Measurements from ENCODE around the gene ANO2. TPM values are rescaled to one million over a fixed set of nuclear protein-coding genes. Genes with fewer than 3 reads are reported as not detected.
A peak's percentile ranks its signal among the peaks of the same experiment; 100 is the strongest.

The ANO2 gene
- total and polyA plus RNA-seq, 2 experiments from 2014 or later = 2.3 to 4.6 TPM

GRCh38 chr12:5573390-5573789 lies 371.7 kb downstream of the ANO2 start:
- H3K4me3 Mint-ChIP-seq = no peak overlapping the region

More at GRCh38 chr12:5573390-5573789, 371.7 kb downstream of the ANO2 start:
- Mint-ChIP-seq H3K27ac (no peak overlapping the region), H3K4me1 (peaks cover 4% of the 10 kb centered on the region; the same call in 1 of the 3 replicates), H3K36me3 (ENCODE audit: low read depth) (no peaks in the 10 kb centered on the region), H3K9me3 (no peaks in the 10 kb centered on the region), H3K27me3 (ENCODE audit: insufficient read depth, low read depth, poor library complexity) (peaks cover 4% of the 10 kb centered on the region)
- Histone ChIP-seq H3K4me2 (no peak overlapping the region), H3K27me3 (ENCODE audit: insufficient read depth) (no peaks in the 10 kb centered on the region), H3K4me3 (no peak overlapping the region), H4K20me1 (replicated peaks; ENCODE audit: insufficient read depth) (no peaks in the 10 kb centered on the region), H2AFZ (no peak overlapping the region), H3F3A (replicated peaks; ENCODE audit: low read depth) (no peaks in the 10 kb centered on the region), H3K36me3 (ENCODE audit: insufficient read depth) (no peaks in the 10 kb centered on the region), H3K9me2 (ENCODE audit: insufficient read depth) (peaks cover 10% of the 10 kb centered on the region; the same call in 1 of the 2 replicates), H3K4me1 (ENCODE audit: insufficient read depth) (no peaks in the 10 kb centered on the region), H3K79me2 (replicated peaks; ENCODE audit: insufficient read depth) (no peaks in the 10 kb centered on the region), H3K27ac (ENCODE audit: low read depth) (no peak overlapping the region)
- TF ChIP-seq REST (IDR thresholded peaks at IDR 0.05; ENCODE audit: unreplicated experiment) (peak; percentile 31), EZH2phosphoT487 (IDR thresholded peaks at IDR 0.05; ENCODE audit: unreplicated experiment) (no peak), CREB1 (CRISPR knock-in tag; IDR thresholded peaks at IDR 0.05; ENCODE audit: low read depth) (no peak), ZNF462 (CRISPR knock-in tag; IDR thresholded peaks at IDR 0.05) (no peak), ETS1 (IDR thresholded peaks at IDR 0.05) (no peak), STAT1 (IDR thresholded peaks at IDR 0.05; ENCODE audit: unreplicated experiment) (no peak), ZNF331 (CRISPR knock-in tag; IDR thresholded peaks at IDR 0.05; ENCODE audit: low read depth) (no peak), NANOG (IDR thresholded peaks at IDR 0.05; ENCODE audit: borderline replicate concordance) (no peak)
- ATAC-seq = no peak
- no peak for DNase-seq (ENCODE audit: low spot score)

Measured in GM23338 (cell line).